NT2/D1 (cell line): ENCODE data around the gene PRG3.

Experiments used
- SUZ12 ChIP-seq: IDR thresholded peaks from 2 replicates; pipeline ENCODE4 v1.6.1; 2011; ENCODE audit not compliant: insufficient read length, insufficient read depth; ENCODE audit errors: extremely low read depth
- YY1 ChIP-seq: IDR thresholded peaks from 2 replicates; pipeline ENCODE4 v1.6.1; 2011; ENCODE audit not compliant: insufficient read length, insufficient read depth
- ZNF274 ChIP-seq: IDR thresholded peaks from 2 replicates; pipeline ENCODE4 v1.6.1; 2011; ENCODE audit warnings: mild to moderate bottlenecking, low read depth, low read length

- TF ChIP-seq YY1: no peak
- no peak for TF ChIP-seq SUZ12
- no peak for TF ChIP-seq ZNF274
Observed at GRCh38 chr11:57353852-57354251, 27.1 kb downstream of the PRG3 start.
